ENCODE results near the gene BCKDK. TPM values are rescaled to one million over a fixed set of nuclear protein-coding genes. Genes with fewer than 3 reads are reported as not detected.
A peak's percentile ranks its signal among the peaks of the same experiment; 100 is the strongest.

BCKDK gene
- total RNA-seq, 2 experiments from 2014 or later, result 4.3 to 5.8 TPM

DNA sequence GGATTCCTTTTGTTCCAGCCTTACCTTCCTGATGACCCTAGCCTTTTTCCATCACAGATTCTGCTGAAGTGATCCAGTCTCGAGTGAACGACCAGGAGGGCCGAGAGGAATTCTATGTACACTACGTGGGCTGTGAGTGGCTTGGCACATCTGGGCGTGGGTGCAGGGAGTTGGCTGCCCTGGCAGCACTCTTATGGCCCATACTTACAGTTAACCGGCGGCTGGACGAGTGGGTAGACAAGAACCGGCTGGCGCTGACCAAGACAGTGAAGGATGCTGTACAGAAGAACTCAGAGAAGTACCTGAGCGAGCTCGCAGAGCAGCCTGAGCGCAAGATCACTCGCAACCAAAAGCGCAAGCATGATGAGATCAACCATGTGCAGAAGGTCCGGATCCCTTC, 11.9 kb downstream of the BCKDK start:
- Histone ChIP-seq H3K4me3 (ENCODE audit: low read length) (no peak overlapping the region), H3K27ac (ENCODE audit: low read depth in 1 of 2, low read length in 2 of 2) (no peak overlapping the region), H3K9me3 (ENCODE audit: control insufficient read depth in 1 of 2, insufficient read depth in 1 of 2, low read length in 2 of 2) (no peaks in the 10 kb centered on the region), H3K36me3 (ENCODE audit: insufficient read depth, low read length) (peaks cover 47% of the 10 kb centered on the region), H3K4me1 (ENCODE audit: insufficient read depth, low read length) (peaks cover 23% of the 10 kb centered on the region), H3K27me3 (ENCODE audit: control insufficient read depth in 1 of 2, insufficient read depth in 2 of 2, low read length in 2 of 2) (no peaks in the 10 kb centered on the region)
- ChIA-PET POLR2A (interaction anchor here (1.2 to 3.5 kb wide), 2 partner anchors 22 to 46 kb away, joined by 6 to 17 read pairs; partner anchors contain the start of genes ZNF646 and ZNF668), CTCF (interaction anchor here (4.6 kb wide), 1 partner anchor 22 kb away, joined by 26 read pairs; no protein-coding TSS in a partner anchor)
- Mint-ChIP-seq H3K4me3 (no peak overlapping the region), H3K27me3 (no peaks in the 10 kb centered on the region), H3K9me3 (no peaks in the 10 kb centered on the region), H3K27ac (no peak overlapping the region), H3K4me1 (ENCODE audit: low read depth) (peaks cover 17% of the 10 kb centered on the region), H3K36me3 (ENCODE audit: low read depth) (peaks cover 62% of the 10 kb centered on the region)
- DNase-seq (no peak), ATAC-seq (ENCODE audit: poor library complexity) (no peak)
- intact Hi-C loops (cut with DNase I, micrococcal nuclease), result no loop called here
- TF ChIP-seq, protein P1, sequence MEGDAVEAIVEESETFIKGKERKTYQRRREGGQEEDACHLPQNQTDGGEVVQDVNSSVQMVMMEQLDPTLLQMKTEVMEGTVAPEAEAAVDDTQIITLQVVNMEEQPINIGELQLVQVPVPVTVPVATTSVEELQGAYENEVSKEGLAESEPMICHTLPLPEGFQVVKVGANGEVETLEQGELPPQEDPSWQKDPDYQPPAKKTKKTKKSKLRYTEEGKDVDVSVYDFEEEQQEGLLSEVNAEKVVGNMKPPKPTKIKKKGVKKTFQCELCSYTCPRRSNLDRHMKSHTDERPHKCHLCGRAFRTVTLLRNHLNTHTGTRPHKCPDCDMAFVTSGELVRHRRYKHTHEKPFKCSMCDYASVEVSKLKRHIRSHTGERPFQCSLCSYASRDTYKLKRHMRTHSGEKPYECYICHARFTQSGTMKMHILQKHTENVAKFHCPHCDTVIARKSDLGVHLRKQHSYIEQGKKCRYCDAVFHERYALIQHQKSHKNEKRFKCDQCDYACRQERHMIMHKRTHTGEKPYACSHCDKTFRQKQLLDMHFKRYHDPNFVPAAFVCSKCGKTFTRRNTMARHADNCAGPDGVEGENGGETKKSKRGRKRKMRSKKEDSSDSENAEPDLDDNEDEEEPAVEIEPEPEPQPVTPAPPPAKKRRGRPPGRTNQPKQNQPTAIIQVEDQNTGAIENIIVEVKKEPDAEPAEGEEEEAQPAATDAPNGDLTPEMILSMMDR (IDR thresholded peaks at IDR 0.05), result no peak

DNA sequence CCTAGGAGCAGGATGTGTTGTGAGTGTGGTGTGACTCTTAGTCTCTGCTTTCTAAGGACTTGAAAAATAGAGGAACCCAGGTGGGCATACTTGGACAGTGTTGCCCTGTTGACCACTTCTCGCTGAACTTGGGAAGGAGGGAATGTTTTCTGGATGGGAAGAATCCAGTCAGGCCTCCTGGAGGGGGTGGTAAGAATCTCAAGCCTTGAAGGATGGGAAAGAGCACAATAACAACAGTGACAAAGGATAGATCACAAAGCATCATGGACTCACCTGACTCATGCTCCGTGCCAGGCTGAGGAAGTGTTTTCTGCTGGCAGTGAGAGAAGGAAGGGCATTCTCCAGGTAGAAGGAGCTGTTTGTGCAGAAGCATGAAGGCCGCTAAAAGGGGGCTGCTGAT, 17.7 kb downstream of the BCKDK start:
- CTCF ChIA-PET, result no interaction called here
- Histone ChIP-seq H3K4me3 (ENCODE audit: low read length) (no peak overlapping the region), H3K4me1 (ENCODE audit: insufficient read depth, low read length) (peaks cover 17% of the 10 kb centered on the region), H3K27me3 (ENCODE audit: control insufficient read depth in 1 of 2, insufficient read depth in 2 of 2, low read length in 2 of 2) (no peaks in the 10 kb centered on the region), H3K27ac (ENCODE audit: low read depth in 1 of 2, low read length in 2 of 2) (no peak overlapping the region), H3K36me3 (ENCODE audit: insufficient read depth, low read length) (peaks cover 63% of the 10 kb centered on the region), H3K9me3 (ENCODE audit: control insufficient read depth in 1 of 2, insufficient read depth in 1 of 2, low read length in 2 of 2) (no peaks in the 10 kb centered on the region)
- H3K4me3 Mint-ChIP-seq, result no peak overlapping the region
- intact Hi-C loops (cut with DNase I, micrococcal nuclease), result no loop called here
- ATAC-seq (ENCODE audit: poor library complexity), result no peak
- H3K36me3 Mint-ChIP-seq (ENCODE audit: low read depth), result peaks cover 68% of the 10 kb centered on the region
- H3K9me3 Mint-ChIP-seq, result no peaks in the 10 kb centered on the region
- TF ChIP-seq, protein P1 (IDR thresholded peaks at IDR 0.05), result no peak
- POLR2A ChIA-PET, result interaction anchor here (1.3 to 2.6 kb wide), 3 partner anchors 8 to 54 kb away, joined by 4 to 9 read pairs (median 4); partner anchors contain the start of genes FUS and KAT8
- peak overlapping the region; percentile 66 for H3K27ac Mint-ChIP-seq
- no peaks in the 10 kb centered on the region for H3K27me3 Mint-ChIP-seq
- peaks cover 6% of the 10 kb centered on the region for H3K4me1 Mint-ChIP-seq (ENCODE audit: low read depth)
- no peak for DNase-seq

DNA sequence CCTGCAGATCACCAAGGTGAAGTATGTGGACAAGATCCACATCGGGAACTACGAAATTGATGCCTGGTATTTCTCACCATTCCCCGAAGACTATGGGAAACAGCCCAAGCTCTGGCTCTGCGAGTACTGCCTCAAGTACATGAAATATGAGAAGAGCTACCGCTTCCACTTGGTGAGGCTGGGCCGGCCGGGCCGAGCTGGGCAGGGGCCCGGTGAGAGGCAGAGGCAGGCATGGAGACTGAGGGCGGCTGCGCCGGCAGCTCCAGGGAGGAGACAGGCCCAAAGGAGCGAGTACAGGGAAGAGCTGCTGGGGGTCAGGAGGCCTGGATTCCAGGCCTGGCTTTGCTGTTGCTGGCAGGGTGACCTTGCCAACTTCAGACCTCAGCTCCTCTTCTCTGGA, 19.0 kb downstream of the BCKDK start:
- TF ChIP-seq, protein P1 (IDR thresholded peaks at IDR 0.05), result no peak
- peaks cover 17% of the 10 kb centered on the region for H3K4me1 ChIP-seq (ENCODE audit: insufficient read depth, low read length)
- no peak overlapping the region for H3K27ac ChIP-seq (ENCODE audit: low read depth in 1 of 2, low read length in 2 of 2)
- ChIA-PET CTCF (no interaction called here), POLR2A (interaction anchor here (1.0 to 2.6 kb wide), 3 partner anchors 10 to 53 kb away, joined by 3 to 9 read pairs (median 4); partner anchors contain the start of genes FUS and KAT8)
- peaks cover 63% of the 10 kb centered on the region for H3K36me3 ChIP-seq (ENCODE audit: insufficient read depth, low read length)
- H3K27ac Mint-ChIP-seq, result no peak overlapping the region
- intact Hi-C loops (cut with DNase I, micrococcal nuclease), result no loop called here
- DNase-seq, result no peak
- no peaks in the 10 kb centered on the region for H3K9me3 Mint-ChIP-seq
- no peaks in the 10 kb centered on the region for H3K9me3 ChIP-seq (ENCODE audit: control insufficient read depth in 1 of 2, insufficient read depth in 1 of 2, low read length in 2 of 2)
- H3K4me3 ChIP-seq (ENCODE audit: low read length), result no peak overlapping the region
- no peaks in the 10 kb centered on the region for H3K27me3 ChIP-seq (ENCODE audit: control insufficient read depth in 1 of 2, insufficient read depth in 2 of 2, low read length in 2 of 2)
- H3K4me1 Mint-ChIP-seq (ENCODE audit: low read depth), result peaks cover 6% of the 10 kb centered on the region
- H3K36me3 Mint-ChIP-seq (ENCODE audit: low read depth), result peaks cover 63% of the 10 kb centered on the region
- ATAC-seq (ENCODE audit: poor library complexity), result no peak
- no peaks in the 10 kb centered on the region for H3K27me3 Mint-ChIP-seq
- no peak overlapping the region for H3K4me3 Mint-ChIP-seq

Measured in CD4-positive, alpha-beta T cell (primary cell).